H9 (cell line): ENCODE data around the gene PTRH1. TPM values are rescaled to one million over a fixed set of nuclear protein-coding genes. Genes with fewer than 3 reads are reported as not detected.
A peak's percentile ranks its signal among the peaks of the same experiment; 100 is the strongest.

Experiments used
- DNase-seq: peaks from one replicate; pipeline ENCODE4 v3.0.0-alpha.2; 2017
- H2AFZ ChIP-seq: one replicate; pipeline ENCODE4 v1.6.1; 2013; ENCODE audit warnings: mild to moderate bottlenecking, low read length, control low read depth, moderate library complexity
- H2AK5ac ChIP-seq: 2 replicates; pipeline ENCODE4 v1.6.1; 2013; ENCODE audit warnings: low read length, control low read depth, mixed read lengths; ENCODE audit not compliant: insufficient read length
- H2BK120ac ChIP-seq: one replicate; pipeline ENCODE4 v1.6.1; 2013; ENCODE audit warnings: low read depth, mild to moderate bottlenecking, low read length, control low read depth, inconsistent platforms; ENCODE audit not compliant: poor library complexity, severe bottlenecking
- H2BK12ac ChIP-seq: 2 replicates; pipeline ENCODE4 v1.6.1; 2013; ENCODE audit warnings: low read length, control low read depth, mixed read lengths, low read depth; ENCODE audit not compliant: insufficient read length
- H2BK15ac ChIP-seq: 2 replicates; pipeline ENCODE4 v1.6.1; 2013; ENCODE audit warnings: low read depth, low read length, control low read depth
- H2BK20ac ChIP-seq: one replicate; pipeline ENCODE4 v1.6.1; 2013; ENCODE audit warnings: low read depth, mild to moderate bottlenecking, low read length, control low read depth, inconsistent platforms; ENCODE audit not compliant: poor library complexity, severe bottlenecking
- H2BK5ac ChIP-seq: 2 replicates; pipeline ENCODE4 v1.6.1; 2013; ENCODE audit warnings: low read length, control low read depth, mixed read lengths; ENCODE audit not compliant: insufficient read length
- H3K14ac ChIP-seq: 2 replicates; pipeline ENCODE4 v1.6.1; 2013; ENCODE audit warnings: low read length, control low read depth; ENCODE audit not compliant: insufficient read depth
- H3K18ac ChIP-seq: 2 replicates; pipeline ENCODE4 v1.6.1; 2013; ENCODE audit warnings: low read depth, mild to moderate bottlenecking, mixed read lengths, low read length, control low read depth; ENCODE audit not compliant: insufficient read length
- H3K23ac ChIP-seq: 2 replicates; pipeline ENCODE4 v1.6.1; 2013; ENCODE audit warnings: low read length, control low read depth, mixed read lengths, low read depth; ENCODE audit not compliant: insufficient read length
- H3K23me2 ChIP-seq: 2 replicates; pipeline ENCODE4 v1.6.1; 2013; ENCODE audit warnings: low read depth, mild to moderate bottlenecking, mixed read lengths, low read length, control low read depth; ENCODE audit not compliant: insufficient read length, poor library complexity, severe bottlenecking
- H3K27ac ChIP-seq: 2 replicates; pipeline ENCODE4 v1.5.1; 2013; ENCODE audit warnings: low read length, control low read depth, mixed read lengths, low read depth; ENCODE audit not compliant: insufficient read length
- H3K27me3 ChIP-seq: 2 replicates; pipeline ENCODE4 v1.6.1; 2013; ENCODE audit warnings: low read length, control low read depth, inconsistent platforms; ENCODE audit not compliant: insufficient read depth
- H3K4ac ChIP-seq: 2 replicates; pipeline ENCODE4 v1.6.1; 2013; ENCODE audit warnings: low read depth, mild to moderate bottlenecking, control low read depth, inconsistent platforms, low read length, moderate library complexity
- H3K4me1 ChIP-seq: 2 replicates; pipeline ENCODE4 v1.6.1; 2013; ENCODE audit warnings: low read length, control low read depth, inconsistent platforms; ENCODE audit not compliant: insufficient read depth
- H3K4me2 ChIP-seq: 2 replicates; pipeline ENCODE4 v1.6.1; 2013; ENCODE audit warnings: low read length, control low read depth, mixed read lengths; ENCODE audit not compliant: insufficient read length, insufficient read depth
- H3K56ac ChIP-seq: 2 replicates; pipeline ENCODE4 v1.6.1; 2013; ENCODE audit warnings: low read depth, mild to moderate bottlenecking, mixed read lengths, low read length, control low read depth; ENCODE audit not compliant: insufficient read length
- H3K79me1 ChIP-seq: 2 replicates; pipeline ENCODE4 v1.6.1; 2013; ENCODE audit warnings: low read depth, mild to moderate bottlenecking, moderate library complexity, low read length, control low read depth, inconsistent platforms; ENCODE audit not compliant: insufficient read depth, poor library complexity, severe bottlenecking
- H3K79me2 ChIP-seq: 2 replicates; pipeline ENCODE4 v1.6.1; 2013; ENCODE audit warnings: low read length, control low read depth, inconsistent platforms; ENCODE audit not compliant: insufficient read depth
- H3K9ac ChIP-seq: 2 replicates; pipeline ENCODE4 v1.6.1; 2013; ENCODE audit warnings: low read length, control low read depth, mixed read lengths; ENCODE audit not compliant: insufficient read length; ENCODE audit errors: extremely low read depth
- H3K9me3 ChIP-seq: one replicate; pipeline ENCODE4 v1.6.1; 2013; ENCODE audit warnings: low read depth, low read length, inconsistent platforms; ENCODE audit not compliant: control insufficient read depth
- H3T11ph ChIP-seq: one replicate; pipeline ENCODE4 v1.6.1; 2013; ENCODE audit warnings: mild to moderate bottlenecking, low read length, control low read depth, inconsistent platforms
- H4K20me1 ChIP-seq: one replicate; pipeline ENCODE4 v1.6.1; 2013; ENCODE audit not compliant: control insufficient read depth, insufficient read length, insufficient read depth
- H4K5ac ChIP-seq: 2 replicates; pipeline ENCODE4 v1.6.1; 2013; ENCODE audit warnings: low read depth, mild to moderate bottlenecking, mixed read lengths, low read length, control low read depth; ENCODE audit not compliant: insufficient read length
- H4K8ac ChIP-seq: replicated peaks from 2 replicates; pipeline ENCODE4 v1.6.1; 2013; ENCODE audit warnings: low read length, control low read depth, mixed read lengths, low read depth; ENCODE audit not compliant: insufficient read length
- H4K91ac ChIP-seq: 2 replicates; pipeline ENCODE4 v1.6.1; 2013; ENCODE audit warnings: low read depth, mild to moderate bottlenecking, moderate library complexity, mixed read lengths, low read length, control low read depth; ENCODE audit not compliant: insufficient read length
- H3K27ac Mint-ChIP-seq, 3 experiments: 2 replicates in 2 of 3; 3 replicates in 1 of 3; pipeline ENCODE4 v1.8.0; 2020 to 2021; ENCODE audit warnings: mixed read lengths in 3 of 3, mild to moderate bottlenecking in 1 of 3, moderate library complexity in 1 of 3
- H3K27me3 Mint-ChIP-seq: 2 replicates; pipeline ENCODE4 v1.8.0; 2021; ENCODE audit warnings: low read depth, mild to moderate bottlenecking, moderate library complexity, mixed read lengths
- H3K36me3 Mint-ChIP-seq, 3 experiments: 2 replicates in 2 of 3; 3 replicates in 1 of 3; pipeline ENCODE4 v1.8.0; 2020 to 2021; ENCODE audit warnings: low read depth in 3 of 3, mixed read lengths in 3 of 3; ENCODE audit not compliant: insufficient read depth in 1 of 3
- H3K4me1 Mint-ChIP-seq, 2 experiments: 2 replicates each; pipeline ENCODE4 v1.8.0; 2020; ENCODE audit warnings: mixed read lengths in 2 of 2
- H3K4me3 Mint-ChIP-seq, 2 experiments: 2 replicates in 1 of 2; 3 replicates in 1 of 2; pipeline ENCODE4 v1.8.0; 2020 to 2021; ENCODE audit warnings: mild to moderate bottlenecking in 2 of 2, mixed read lengths in 2 of 2, moderate library complexity in 1 of 2
- H3K9me3 Mint-ChIP-seq, 2 experiments: 2 replicates in 1 of 2; 3 replicates in 1 of 2; pipeline ENCODE4 v1.8.0; 2020; ENCODE audit warnings: mild to moderate bottlenecking in 2 of 2, mixed read lengths in 2 of 2, moderate library complexity in 1 of 2
- CTCF ChIP-seq: fragments of 200-600 bp; sonication (generic); conservative IDR thresholded peaks from 3 replicates; pipeline ENCODE4 v1.8.0; 2021; ENCODE audit warnings: antibody characterized with exemption, mild to moderate bottlenecking
- WGBS: extraction: QIAGEN DNeasy Blood & Tissue Kit; methylation state at CpG from one replicate; pipeline ENCODE4 v1.1.7; 2013; ENCODE audit warnings: missing lambda C conversion rate, low lambda C conversion rate, mixed read lengths; ENCODE audit not compliant: insufficient read length; ENCODE audit errors: extremely low coverage; 5-methylcytosine and 5-hydroxymethylcytosine counted together
- total RNA-seq: library from RNA; stranded (reverse); gene quantifications from 2 replicates; pipeline ENCODE4 v1.2.1, GENCODE V29; 2021

PTRH1 gene
- total RNA-seq, 1 experiment from 2014 or later: 10.9 TPM

GRCh38 chr9:127716412-127716811, 949 bp upstream of the PTRH1 start:
- peak overlapping the region; percentile 77 for H3K4me2 ChIP-seq
- H3K23ac ChIP-seq: no peak overlapping the region
- H3K79me1 ChIP-seq: no peaks in the 10 kb centered on the region
- peak overlapping the region; percentile 89 to 98 for H3K4me3 Mint-ChIP-seq
- H4K20me1 ChIP-seq: no peaks in the 10 kb centered on the region
- WGBS: no CpG with 5 or more reads among the region's 9 CpGs
- no peaks in the 10 kb centered on the region for H3K27me3 ChIP-seq
- H2BK15ac ChIP-seq: no peak overlapping the region
- H2BK20ac ChIP-seq: no peak overlapping the region
- H2BK120ac ChIP-seq: no peak overlapping the region
- H3K36me3 Mint-ChIP-seq: no peaks in the 10 kb centered on the region; a peak in 1 of 7 replicates
- H3K9me3 ChIP-seq: no peaks in the 10 kb centered on the region
- no peak overlapping the region for H4K8ac ChIP-seq
- H2BK5ac ChIP-seq: no peak overlapping the region
- no peak overlapping the region for H3K14ac ChIP-seq
- no peak overlapping the region for H2AK5ac ChIP-seq
- H3K9ac ChIP-seq: no peak overlapping the region
- no peak overlapping the region for H3K27ac ChIP-seq
- no peak for DNase-seq
- no peaks in the 10 kb centered on the region for H3K79me2 ChIP-seq
- no peak overlapping the region for H2AFZ ChIP-seq
- H3K4me1 Mint-ChIP-seq: peaks cover 15 to 27% of the 10 kb centered on the region in 2 experiments
- H3K18ac ChIP-seq: no peak overlapping the region
- no peak overlapping the region for H4K5ac ChIP-seq
- H3K27ac Mint-ChIP-seq: peak overlapping the region in 2 of 3 experiments; percentile 70 to 97; a peak in 2 of 7 replicates
- peaks cover 13% of the 10 kb centered on the region for H3K23me2 ChIP-seq
- no peaks in the 10 kb centered on the region; a peak in 1 of 5 replicates for H3K9me3 Mint-ChIP-seq
- H3K56ac ChIP-seq: no peak overlapping the region
- H4K91ac ChIP-seq: no peak overlapping the region
- no peak overlapping the region for H3T11ph ChIP-seq
- H2BK12ac ChIP-seq: no peak overlapping the region
- no peak overlapping the region for H3K4ac ChIP-seq
- no peaks in the 10 kb centered on the region; the same call in 1 of the 2 replicates for H3K4me1 ChIP-seq
- H3K27me3 Mint-ChIP-seq: peaks cover 5% of the 10 kb centered on the region
- TF ChIP-seq CTCF: no peak
